Measurements from ENCODE around the gene DICER1. TPM values are rescaled to one million over a fixed set of nuclear protein-coding genes. Genes with fewer than 3 reads are reported as not detected.

The DICER1 gene
- total RNA-seq, 4 donors from 2014 or later = 38.3 to 124 (median 54.4) TPM

DNA sequence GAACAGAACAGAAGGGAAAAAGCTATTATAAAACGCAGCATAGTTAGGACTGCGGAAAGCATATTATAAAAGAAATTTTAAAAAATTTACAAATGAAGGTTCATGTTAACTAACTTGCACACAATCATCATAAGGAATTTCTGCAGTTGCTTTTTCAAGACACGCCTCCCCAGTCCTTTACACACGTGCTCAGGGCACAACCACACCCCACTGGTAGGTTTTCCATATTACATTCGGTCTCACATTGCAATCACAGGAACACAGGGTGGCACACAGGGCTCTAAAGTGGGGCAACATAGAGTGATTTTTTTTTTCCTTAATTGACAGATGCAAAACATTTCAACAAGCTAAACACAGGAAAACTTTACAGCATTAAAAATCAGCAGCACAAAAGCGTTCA lies 69.7 kb downstream of the DICER1 start:
- 75% methylated on average over 6 of the region's 6 CpGs for WGBS
- no peak overlapping the region for H3K4me3 ChIP-seq
- H3K27ac ChIP-seq = no peak overlapping the region
- H3K27me3 ChIP-seq = no peaks in the 10 kb centered on the region
- H3K4me1 ChIP-seq = no peaks in the 10 kb centered on the region
- no peaks in the 10 kb centered on the region for H3K9me3 ChIP-seq
- TF ChIP-seq EP300 (IDR thresholded peaks at IDR 0.05) (no peak), POLR2AphosphoS5 (IDR thresholded peaks at IDR 0.05) (no peak), POLR2A (IDR thresholded peaks at IDR 0.05) (no peak)
- TF ChIP-seq, protein P1, sequence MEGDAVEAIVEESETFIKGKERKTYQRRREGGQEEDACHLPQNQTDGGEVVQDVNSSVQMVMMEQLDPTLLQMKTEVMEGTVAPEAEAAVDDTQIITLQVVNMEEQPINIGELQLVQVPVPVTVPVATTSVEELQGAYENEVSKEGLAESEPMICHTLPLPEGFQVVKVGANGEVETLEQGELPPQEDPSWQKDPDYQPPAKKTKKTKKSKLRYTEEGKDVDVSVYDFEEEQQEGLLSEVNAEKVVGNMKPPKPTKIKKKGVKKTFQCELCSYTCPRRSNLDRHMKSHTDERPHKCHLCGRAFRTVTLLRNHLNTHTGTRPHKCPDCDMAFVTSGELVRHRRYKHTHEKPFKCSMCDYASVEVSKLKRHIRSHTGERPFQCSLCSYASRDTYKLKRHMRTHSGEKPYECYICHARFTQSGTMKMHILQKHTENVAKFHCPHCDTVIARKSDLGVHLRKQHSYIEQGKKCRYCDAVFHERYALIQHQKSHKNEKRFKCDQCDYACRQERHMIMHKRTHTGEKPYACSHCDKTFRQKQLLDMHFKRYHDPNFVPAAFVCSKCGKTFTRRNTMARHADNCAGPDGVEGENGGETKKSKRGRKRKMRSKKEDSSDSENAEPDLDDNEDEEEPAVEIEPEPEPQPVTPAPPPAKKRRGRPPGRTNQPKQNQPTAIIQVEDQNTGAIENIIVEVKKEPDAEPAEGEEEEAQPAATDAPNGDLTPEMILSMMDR (IDR thresholded peaks at IDR 0.05) = no peak
- no peak for DNase-seq (ENCODE audit: low spot score in 2 of 2)
- peaks cover 66% of the 10 kb centered on the region for H3K36me3 ChIP-seq

DNA sequence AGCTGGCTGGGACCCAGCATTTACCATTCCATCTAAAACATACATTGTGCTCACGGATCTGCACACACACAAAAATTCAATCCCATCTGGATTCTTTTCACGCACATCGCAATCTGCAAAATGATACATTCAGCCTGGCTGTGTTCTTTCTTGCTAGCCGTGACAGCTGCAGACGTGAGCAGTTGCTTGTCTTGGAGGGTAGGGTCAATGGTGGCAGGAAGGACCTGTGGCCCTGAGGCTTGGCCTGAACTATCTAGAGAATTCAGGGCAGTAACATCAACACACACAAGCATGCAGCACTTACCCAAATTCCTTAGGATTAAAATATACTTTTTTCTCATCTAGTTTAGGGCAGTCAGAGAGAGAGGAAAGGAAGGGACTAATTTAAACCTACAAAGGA lies 72.0 kb downstream of the DICER1 start:
- H3K27ac ChIP-seq = no peak overlapping the region
- H3K27me3 ChIP-seq = no peaks in the 10 kb centered on the region
- DNase-seq (ENCODE audit: low spot score in 2 of 2) = no peak
- H3K36me3 ChIP-seq = peaks cover 49% of the 10 kb centered on the region
- no peaks in the 10 kb centered on the region for H3K9me3 ChIP-seq
- no peak overlapping the region for H3K4me3 ChIP-seq
- TF ChIP-seq EP300 (IDR thresholded peaks at IDR 0.05) (no peak), POLR2A (IDR thresholded peaks at IDR 0.05) (no peak), POLR2AphosphoS5 (IDR thresholded peaks at IDR 0.05) (no peak)
- TF ChIP-seq, protein P1 (IDR thresholded peaks at IDR 0.05) = no peak
- H3K4me1 ChIP-seq = no peaks in the 10 kb centered on the region
- WGBS = 90% methylated on average over 5 of the region's 5 CpGs

DNA sequence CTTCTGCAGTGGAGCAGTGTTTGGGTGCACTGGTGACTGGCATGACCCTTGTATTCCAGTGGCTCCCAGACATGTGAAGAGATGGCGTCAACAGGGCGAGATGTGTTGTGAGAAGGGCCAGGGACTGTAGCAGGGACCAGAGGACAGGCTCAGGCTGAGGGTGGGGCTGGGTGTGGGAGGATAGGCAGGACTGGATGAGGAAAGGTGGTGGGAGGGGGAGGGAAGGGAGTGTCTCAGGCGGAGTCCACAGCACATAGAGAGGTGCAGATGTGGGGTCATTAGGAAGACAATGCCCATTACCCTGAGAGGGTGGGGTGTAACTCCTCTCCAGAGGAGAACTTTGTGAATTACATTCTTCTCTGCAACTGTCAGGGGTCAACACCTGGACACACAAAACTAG lies 78.5 kb downstream of the DICER1 start:
- Histone ChIP-seq H3K27ac (no peak overlapping the region), H3K4me1 (no peaks in the 10 kb centered on the region), H3K4me3 (no peak overlapping the region), H3K27me3 (no peaks in the 10 kb centered on the region), H3K9me3 (no peaks in the 10 kb centered on the region), H3K36me3 (no peaks in the 10 kb centered on the region)
- TF ChIP-seq EP300 (IDR thresholded peaks at IDR 0.05) = no peak
- no peak for TF ChIP-seq POLR2A (IDR thresholded peaks at IDR 0.05)
- DNase-seq (ENCODE audit: low spot score in 2 of 2) = no peak
- WGBS = 77% methylated on average over 3 of the region's 3 CpGs

GRCh38 chr14:95077345-95077744 lies 80.0 kb downstream of the DICER1 start:
- Histone ChIP-seq H3K4me3 (no peak overlapping the region), H3K36me3 (no peaks in the 10 kb centered on the region), H3K4me1 (no peaks in the 10 kb centered on the region), H3K27me3 (no peaks in the 10 kb centered on the region), H3K9me3 (no peaks in the 10 kb centered on the region), H3K27ac (no peak overlapping the region)
- TF ChIP-seq POLR2A (IDR thresholded peaks at IDR 0.05) (no peak), EP300 (IDR thresholded peaks at IDR 0.05) (no peak), POLR2AphosphoS5 (IDR thresholded peaks at IDR 0.05) (no peak)
- TF ChIP-seq, protein P1 (IDR thresholded peaks at IDR 0.05) = no peak
- WGBS = 95% methylated on average over 7 of the region's 7 CpGs
- DNase-seq (ENCODE audit: low spot score in 2 of 2) = no peak

DNA sequence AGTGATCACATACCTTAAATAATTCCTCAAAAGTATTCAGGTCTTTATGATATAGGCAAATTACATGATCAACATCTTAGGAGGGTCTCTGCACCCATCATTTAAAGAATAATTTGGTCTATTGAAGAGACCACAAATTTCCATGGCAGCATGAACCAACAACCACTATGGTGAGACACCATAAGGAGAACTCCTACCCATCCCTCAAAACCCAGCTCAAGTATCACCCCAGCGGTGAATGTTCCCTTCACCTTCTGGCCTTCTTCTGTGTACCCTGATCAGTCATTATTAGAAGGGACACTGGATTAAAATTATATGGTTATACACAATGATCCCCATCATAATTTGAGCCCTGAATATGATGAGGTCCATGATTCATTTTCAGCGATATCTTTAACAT lies 81.5 kb downstream of the DICER1 start:
- H3K4me3 ChIP-seq = no peak overlapping the region
- no peak for DNase-seq (ENCODE audit: low spot score in 2 of 2)
- no peak overlapping the region for H3K27ac ChIP-seq
- no peaks in the 10 kb centered on the region for H3K9me3 ChIP-seq
- peaks cover 5% of the 10 kb centered on the region for H3K27me3 ChIP-seq
- no peak for TF ChIP-seq POLR2AphosphoS5 (IDR thresholded peaks at IDR 0.05)
- no peak for TF ChIP-seq POLR2A (IDR thresholded peaks at IDR 0.05)
- TF ChIP-seq EP300 (IDR thresholded peaks at IDR 0.05) = no peak
- TF ChIP-seq, protein P1 (IDR thresholded peaks at IDR 0.05) = no peak
- H3K36me3 ChIP-seq = no peaks in the 10 kb centered on the region
- no peaks in the 10 kb centered on the region for H3K4me1 ChIP-seq
- 100% methylated on average over 2 of the region's 2 CpGs for WGBS

- WGBS = 97% methylated on average over 3 of the region's 3 CpGs
- no peaks in the 10 kb centered on the region for H3K9me3 ChIP-seq
Observed at GRCh38 chr14:95073947-95074346, 83.4 kb downstream of the DICER1 start.

More at GRCh38 chr14:95073947-95074346, 83.4 kb downstream of the DICER1 start:
- Histone ChIP-seq H3K27me3 (peaks cover 16% of the 10 kb centered on the region), H3K4me3 (no peak overlapping the region), H3K27ac (no peak overlapping the region), H3K36me3 (no peaks in the 10 kb centered on the region), H3K4me1 (no peaks in the 10 kb centered on the region)
- TF ChIP-seq POLR2AphosphoS5 (IDR thresholded peaks at IDR 0.05) (no peak), EP300 (IDR thresholded peaks at IDR 0.05) (no peak), POLR2A (IDR thresholded peaks at IDR 0.05) (no peak)
- TF ChIP-seq, protein P1 (IDR thresholded peaks at IDR 0.05) = no peak
- DNase-seq (ENCODE audit: low spot score in 2 of 2) = no peak
